ENCODE measurements around the gene FBXO36.

The FBXO36 gene

DNA sequence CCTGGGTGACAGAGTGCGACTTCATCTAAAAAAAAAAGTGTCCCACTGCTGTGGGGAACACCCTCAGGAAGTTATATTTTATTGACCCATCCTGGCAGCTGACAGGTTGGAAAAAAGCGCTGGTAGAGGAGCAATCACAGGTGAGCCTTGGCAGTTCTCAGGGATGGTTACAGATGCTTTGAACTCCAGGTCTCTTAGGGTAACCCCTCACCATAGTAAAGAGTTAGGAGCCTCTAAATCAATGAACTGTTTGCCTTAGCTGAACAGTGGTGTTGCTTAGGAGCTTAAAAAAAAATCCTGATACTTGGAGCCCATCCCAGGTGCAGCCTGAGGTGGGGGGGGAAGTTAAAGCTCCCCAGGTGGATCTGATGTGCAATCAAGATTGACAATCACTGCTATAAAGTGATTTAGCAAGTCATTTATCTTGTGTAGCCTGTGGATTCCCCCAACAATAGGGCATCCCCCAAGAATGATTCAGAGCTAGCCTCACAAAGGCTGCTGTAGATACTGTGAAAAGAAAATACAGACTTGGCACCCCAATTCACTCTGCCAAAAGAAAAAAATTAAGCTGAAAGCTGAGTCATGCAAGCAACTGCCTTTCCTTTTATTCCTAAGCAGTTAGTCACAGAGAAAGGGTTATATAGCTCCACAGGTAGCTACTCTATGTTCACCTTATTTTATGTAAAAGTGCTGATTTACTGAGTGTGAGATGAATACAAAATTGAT lies 131.6 kb downstream of the FBXO36 start:
- DNase-seq (ENCODE audit: low read depth) = no peak
- no peak overlapping the region for H3K4me3 ChIP-seq (ENCODE audit: low read depth, low read length)
- TF ChIP-seq, protein P1, sequence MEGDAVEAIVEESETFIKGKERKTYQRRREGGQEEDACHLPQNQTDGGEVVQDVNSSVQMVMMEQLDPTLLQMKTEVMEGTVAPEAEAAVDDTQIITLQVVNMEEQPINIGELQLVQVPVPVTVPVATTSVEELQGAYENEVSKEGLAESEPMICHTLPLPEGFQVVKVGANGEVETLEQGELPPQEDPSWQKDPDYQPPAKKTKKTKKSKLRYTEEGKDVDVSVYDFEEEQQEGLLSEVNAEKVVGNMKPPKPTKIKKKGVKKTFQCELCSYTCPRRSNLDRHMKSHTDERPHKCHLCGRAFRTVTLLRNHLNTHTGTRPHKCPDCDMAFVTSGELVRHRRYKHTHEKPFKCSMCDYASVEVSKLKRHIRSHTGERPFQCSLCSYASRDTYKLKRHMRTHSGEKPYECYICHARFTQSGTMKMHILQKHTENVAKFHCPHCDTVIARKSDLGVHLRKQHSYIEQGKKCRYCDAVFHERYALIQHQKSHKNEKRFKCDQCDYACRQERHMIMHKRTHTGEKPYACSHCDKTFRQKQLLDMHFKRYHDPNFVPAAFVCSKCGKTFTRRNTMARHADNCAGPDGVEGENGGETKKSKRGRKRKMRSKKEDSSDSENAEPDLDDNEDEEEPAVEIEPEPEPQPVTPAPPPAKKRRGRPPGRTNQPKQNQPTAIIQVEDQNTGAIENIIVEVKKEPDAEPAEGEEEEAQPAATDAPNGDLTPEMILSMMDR (IDR thresholded peaks at IDR 0.05; ENCODE audit: control insufficient read depth, extremely low read depth, insufficient read depth) = no peak

DNA sequence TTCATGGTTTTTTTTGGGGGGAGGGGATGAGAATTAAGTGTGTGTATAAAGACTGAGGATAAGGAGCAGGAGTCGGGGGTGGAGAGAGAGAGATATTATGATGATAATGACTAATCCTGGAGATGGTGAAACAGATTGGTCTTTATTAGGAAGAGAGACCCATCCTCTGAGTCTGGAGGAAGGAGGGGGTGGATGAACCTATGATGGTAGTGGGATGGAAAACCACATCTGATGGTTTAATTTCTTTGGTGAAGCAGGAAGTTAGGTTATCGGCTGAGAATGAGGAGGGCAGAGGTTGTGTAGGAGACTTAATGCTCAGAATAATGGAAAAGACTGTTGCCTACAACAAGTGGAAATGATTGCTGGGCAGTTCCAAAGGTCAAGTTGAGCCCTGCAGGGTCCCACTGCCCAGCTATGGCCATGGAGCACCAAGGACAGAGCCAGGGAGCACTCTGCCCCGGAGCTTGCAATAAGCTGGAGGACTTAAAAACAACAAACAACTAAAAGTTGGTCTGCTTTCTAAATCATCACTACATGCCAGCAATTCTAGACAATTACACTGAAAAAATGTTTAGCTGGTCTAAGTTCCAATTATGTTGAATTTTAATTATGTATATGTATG lies 138.5 kb downstream of the FBXO36 start:
- no peak overlapping the region for H3K4me3 ChIP-seq (ENCODE audit: low read depth, low read length)
- TF ChIP-seq, protein P1 (IDR thresholded peaks at IDR 0.05; ENCODE audit: control insufficient read depth, extremely low read depth, insufficient read depth) = no peak
- no peak for DNase-seq (ENCODE audit: low read depth)

All from LNCaP clone FGC (cell line).